ENCODE results near the gene FXYD3.

DNA sequence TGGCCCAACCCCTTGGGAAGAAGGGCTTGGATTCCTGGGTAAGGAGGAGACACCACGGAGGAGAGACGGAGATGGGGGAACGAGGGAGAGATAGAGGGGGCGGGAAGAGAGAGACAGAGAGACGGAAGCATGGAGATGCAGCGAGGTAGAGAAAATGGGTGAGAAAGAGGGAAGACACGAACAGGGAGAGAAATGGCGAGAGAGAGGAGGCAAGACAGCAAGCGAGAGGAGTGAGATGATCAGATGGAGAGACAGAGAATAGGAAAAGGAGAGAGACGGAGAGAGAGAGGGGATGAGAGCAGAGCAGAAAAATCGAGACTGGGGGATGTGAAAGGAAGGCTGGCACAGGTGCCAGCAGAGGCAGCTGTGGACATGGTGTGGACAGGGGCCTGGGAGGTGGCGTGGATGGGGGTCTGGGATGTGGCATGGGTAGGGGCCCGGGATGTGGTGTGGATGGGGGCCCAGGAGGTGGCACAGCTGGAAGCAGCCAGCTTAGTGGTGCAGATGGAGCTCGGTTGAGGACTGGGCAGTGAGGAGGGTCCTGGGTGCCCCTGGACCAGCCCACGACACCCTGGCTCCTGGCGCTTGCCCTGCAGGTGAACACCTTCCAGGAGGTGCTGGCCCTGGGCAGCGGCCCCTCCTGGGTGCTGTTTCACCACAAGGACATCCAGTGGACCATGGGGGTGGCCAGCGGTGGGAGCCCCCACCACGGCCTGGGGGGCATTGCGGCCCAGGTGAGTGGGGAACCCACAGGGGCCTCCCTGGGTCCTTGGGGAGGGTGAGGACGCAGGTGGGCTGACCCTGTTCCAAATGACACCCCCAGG lies 40.2 kb upstream of the FXYD3 start:
- TF ChIP-seq, protein P1, sequence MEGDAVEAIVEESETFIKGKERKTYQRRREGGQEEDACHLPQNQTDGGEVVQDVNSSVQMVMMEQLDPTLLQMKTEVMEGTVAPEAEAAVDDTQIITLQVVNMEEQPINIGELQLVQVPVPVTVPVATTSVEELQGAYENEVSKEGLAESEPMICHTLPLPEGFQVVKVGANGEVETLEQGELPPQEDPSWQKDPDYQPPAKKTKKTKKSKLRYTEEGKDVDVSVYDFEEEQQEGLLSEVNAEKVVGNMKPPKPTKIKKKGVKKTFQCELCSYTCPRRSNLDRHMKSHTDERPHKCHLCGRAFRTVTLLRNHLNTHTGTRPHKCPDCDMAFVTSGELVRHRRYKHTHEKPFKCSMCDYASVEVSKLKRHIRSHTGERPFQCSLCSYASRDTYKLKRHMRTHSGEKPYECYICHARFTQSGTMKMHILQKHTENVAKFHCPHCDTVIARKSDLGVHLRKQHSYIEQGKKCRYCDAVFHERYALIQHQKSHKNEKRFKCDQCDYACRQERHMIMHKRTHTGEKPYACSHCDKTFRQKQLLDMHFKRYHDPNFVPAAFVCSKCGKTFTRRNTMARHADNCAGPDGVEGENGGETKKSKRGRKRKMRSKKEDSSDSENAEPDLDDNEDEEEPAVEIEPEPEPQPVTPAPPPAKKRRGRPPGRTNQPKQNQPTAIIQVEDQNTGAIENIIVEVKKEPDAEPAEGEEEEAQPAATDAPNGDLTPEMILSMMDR (IDR thresholded peaks at IDR 0.05): no peak
- TF ChIP-seq POLR2A (IDR thresholded peaks at IDR 0.05): no peak
